HG03442 (cell line): ENCODE measurements around the gene ACOXL.
"Not testable (repeated sequence)": the region's sequence is repeated elsewhere in the genome, so short reads cannot be mapped to it uniquely, and the experiment has no call there.

Source experiments
- ATAC-seq: cut with Tn5 transposase; IDR thresholded peaks from one replicate; pipeline ENCODE4 v1.9.1; 2021; ENCODE audit warnings: mild to moderate bottlenecking, moderate library complexity; ENCODE audit not compliant: unreplicated experiment

ACOXL gene

DNA sequence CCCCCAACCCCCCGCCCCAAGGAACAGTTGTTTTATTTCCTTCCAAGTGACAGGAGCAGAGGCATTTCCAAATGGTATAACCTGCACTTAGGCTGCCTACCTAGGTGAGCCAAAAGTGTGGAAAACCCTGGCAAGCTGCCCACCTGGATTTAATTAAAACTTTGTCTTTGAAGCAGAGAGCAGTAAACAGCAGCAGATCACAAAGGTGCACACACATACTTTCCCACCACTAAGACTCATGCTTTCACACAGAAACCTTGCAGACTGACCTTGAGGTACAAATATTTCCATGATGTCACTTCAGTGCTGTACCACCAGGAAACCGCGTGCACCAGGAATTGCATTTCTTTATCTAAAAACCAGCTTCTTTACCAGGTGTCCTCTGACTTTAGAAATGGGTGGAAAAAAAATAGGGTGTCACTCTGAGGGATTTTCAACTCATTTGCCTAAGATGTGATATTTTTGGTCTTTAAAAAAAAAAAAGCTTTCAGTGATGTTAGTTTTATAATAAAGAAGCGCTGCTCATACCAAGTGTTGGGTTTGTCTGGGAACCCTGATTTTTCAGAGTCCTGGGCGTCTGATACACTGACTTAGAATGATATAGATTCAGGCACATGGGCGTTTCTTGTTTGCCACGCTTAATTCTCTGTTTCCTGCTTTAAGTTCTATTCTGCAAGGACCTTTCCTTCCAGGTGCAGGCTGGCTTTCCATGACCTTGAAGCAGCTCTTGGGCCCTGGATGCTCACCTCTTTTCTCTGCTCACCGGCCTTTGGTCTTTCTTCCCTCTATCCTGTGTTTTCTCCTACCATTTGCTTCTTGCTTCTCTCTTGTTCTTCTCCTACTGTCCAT is 317.6 kb downstream of the ACOXL start:
- peak; percentile 52 for ATAC-seq

DNA sequence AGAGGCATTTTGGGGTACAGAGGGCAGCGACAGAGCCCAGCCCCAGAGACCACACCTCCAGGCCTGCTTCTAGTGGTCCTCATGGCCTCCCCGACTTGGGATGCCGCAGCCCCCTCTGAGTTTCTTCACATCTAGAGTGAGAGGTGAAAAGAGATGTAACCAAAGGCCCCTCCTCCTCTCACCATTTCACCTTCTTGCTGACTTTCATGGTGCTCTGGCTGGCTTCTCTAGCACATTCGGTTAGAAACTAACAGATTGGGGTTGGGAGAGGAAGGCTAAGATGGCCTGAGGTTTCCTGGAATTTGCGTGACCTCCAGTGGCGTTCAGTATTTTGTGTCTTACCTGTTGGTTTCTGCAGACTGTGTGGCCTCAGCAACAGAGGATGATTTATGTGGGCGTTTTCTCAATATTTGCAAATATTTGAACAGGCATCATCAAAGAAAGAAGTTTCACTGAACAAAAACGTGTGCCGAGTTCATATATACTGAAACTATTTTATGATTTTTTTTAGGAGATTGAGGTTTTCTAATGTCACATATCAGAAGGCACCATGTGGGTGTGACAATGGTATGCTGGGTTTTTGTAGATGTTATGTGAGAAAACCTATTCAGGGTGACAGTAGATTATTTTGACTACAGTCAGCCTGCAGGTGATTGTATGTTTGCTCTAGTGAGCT is 318.5 kb downstream of the ACOXL start:
- ATAC-seq: no peak

DNA sequence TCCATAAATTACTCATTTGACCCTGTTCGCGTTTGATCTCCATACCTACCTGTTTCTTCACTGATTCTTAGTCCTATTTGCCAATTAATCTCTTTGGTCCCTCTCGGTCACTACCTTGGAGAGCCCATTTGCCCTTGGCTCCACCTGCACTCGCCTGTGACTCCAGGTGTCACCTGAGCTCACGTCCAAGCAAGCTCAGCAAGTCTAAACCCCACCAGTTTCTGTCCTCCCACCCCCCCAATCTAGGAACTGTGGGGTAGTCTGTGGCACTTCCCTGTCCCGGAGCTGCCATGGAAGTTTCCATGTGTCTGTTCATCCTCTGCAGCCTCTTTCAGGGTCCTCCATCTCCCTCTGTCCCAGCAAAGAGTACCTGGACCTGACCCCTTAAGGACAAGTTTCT is 320.2 kb downstream of the ACOXL start:
- no peak for ATAC-seq

DNA sequence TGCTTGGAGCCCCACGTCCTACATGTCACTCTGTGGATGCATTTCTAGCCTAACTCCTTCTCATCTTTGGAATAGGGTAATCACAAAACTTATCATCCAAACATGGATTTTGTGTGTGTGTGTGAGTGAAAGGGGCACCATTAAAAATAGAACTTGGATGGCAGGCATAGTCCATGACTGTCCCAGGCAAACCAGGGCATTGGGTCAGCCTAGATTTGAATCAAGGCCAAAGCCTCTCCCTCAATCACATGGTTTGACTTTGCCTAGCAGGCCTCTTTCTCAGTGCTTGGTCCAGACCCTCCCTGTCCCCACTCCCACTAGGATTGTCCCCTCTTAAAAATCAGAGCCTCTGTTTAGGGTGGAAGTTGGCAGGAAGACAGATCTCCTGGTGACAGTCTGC is 320.9 kb downstream of the ACOXL start:
- ATAC-seq: no peak

- no peak for ATAC-seq
These were observed 321.6 kb downstream of the ACOXL start for GRCh38 chr2:111053825-111054515.

GRCh38 chr2:111054791-111055691 is 322.7 kb downstream of the ACOXL start:
- ATAC-seq: peak; percentile 72

GRCh38 chr2:111055735-111056134 is 323.4 kb downstream of the ACOXL start:
- ATAC-seq: no peak

GRCh38 chr2:111057045-111057444 is 324.7 kb downstream of the ACOXL start:
- ATAC-seq: no peak

GRCh38 chr2:111057721-111058120 is 325.3 kb downstream of the ACOXL start:
- ATAC-seq: no peak

DNA sequence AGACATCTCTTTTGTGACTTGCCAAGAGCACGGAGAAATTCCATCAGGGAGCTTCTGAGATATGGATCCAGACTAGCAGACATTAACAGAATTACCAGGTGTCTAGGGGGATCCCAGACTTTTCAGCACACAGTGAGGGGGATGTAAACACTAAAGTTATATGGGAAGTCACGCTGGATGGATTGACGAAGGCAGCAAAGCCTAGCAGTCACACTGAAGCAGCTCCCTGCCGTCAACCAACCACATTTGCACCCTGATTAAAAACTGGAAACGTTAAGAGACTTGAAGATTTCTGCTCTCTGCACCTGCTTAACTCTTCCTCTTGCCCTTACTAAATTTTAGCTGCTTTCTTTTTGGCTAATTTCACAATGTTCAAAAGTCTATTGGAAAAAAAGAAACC is 325.9 kb downstream of the ACOXL start:
- no peak for ATAC-seq

DNA sequence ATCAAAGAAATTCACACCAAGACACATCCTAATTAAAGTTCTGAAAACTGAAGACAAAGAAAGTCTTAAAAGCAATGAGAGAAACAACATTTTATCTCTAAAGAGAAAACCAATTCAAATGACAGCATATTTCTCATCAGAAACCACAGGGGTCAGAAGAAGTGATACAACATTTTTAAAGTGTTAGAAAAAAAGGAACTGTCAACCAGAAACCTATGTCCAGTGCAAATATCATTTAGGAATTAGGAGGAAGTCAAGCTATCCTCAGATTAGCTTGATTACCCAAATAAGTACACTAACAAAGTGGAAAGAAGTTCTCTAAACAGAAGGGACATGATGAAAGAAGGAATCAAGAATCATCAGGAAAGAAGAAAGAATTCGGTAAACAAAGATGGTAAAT is 328.8 kb downstream of the ACOXL start:
- no peak for ATAC-seq

DNA sequence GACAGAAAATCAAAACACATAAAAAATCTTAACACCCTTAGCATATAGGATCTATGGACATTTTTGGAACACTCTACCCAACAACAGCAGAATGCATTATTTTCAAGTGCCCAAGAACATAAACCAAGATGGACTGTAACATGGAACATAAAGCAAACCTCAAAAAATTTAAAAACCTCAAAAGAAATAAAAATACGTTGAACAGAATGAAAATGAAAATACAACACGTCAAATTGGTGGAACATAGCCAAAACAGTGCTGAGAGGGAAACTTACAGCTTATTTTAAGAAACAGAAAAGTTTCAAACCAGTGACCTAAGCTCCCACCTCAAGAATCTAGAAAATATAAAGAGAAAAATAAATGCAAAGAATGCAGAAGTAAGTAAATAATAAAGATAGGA is 330.0 kb downstream of the ACOXL start:
- peak; percentile 61 for ATAC-seq

- ATAC-seq: no peak
These were observed 333.8 kb downstream of the ACOXL start for GRCh38 chr2:111066062-111066593.

DNA sequence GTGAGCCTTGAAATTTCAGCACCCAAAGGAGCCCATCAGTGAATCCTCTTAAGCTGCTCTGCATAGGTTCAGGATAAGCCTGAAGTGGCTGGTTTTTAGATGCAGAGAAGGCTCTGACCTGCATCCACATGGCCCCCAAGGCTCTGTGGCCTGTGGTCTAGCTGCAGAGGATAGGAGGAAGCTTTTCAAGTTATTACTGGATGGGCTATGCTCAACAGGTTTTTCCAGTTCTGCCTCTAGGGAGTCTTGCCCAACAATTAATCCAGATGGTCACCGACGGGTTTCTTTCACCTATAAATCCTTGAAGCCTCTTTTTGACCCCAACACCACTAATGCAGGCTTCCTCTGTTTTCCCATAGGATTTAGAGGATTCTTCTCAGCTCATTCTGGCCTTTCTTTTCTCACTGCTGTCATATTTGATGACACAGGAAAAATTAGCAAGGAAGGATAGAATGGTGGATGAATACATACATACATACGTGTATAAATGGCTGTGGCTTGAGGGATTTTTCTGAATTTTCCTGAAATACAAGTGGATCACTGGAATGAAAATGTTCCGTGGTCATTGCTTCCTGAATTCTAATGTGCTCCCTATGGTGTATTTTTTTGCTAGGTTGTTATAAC is 336.2 kb downstream of the ACOXL start:
- ATAC-seq: no peak

DNA sequence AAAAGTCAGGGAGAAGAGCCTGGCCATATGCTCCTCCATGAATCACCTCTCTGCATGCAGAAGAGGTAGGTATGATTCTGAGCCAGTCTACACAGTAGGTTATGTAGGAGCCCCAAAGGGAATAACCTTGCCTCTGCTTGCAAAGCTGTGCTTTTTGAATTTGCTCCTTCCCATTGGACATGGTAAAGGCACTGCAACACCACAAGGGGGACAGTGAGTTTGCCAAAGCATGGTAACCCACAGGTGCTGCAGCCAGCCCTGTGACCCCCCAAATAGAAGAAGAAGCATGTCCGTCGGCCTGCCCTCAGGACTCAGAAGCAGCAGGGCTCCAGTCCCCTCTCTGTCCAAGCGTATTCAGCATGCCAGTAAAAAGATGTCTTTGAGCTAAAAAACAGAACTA is 337.3 kb downstream of the ACOXL start:
- no peak for ATAC-seq

DNA sequence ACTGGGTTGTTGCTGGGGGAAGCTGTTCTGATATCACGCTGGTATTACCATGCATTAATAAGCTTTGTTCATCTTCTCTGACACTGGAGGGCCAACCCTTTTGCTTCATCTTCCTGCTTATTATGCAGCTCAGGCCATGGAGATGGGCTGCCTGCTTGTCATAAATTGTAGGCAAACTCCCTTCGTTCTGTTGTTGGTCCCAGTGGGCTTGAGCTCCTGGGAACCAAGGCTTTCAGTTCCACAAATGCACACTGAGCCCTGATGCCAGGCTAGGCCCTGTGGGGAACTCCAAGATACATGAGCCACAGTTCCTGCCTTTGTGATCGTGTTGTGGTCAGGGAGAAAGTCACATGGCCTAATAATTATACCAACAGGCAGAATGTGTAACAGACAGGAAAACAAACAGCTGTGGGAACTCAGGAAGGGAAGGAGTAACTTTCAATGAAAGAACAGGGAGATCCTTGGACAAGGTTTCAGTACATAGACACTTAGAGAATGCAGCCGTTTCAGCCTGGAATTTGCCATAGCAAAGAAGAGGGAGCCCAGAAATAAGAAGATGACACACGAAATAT is 339.3 kb downstream of the ACOXL start:
- peak; percentile 53 for ATAC-seq

GRCh38 chr2:111072220-111072871 is 340.0 kb downstream of the ACOXL start:
- ATAC-seq: no peak

GRCh38 chr2:111082659-111083058 is 350.3 kb downstream of the ACOXL start:
- not testable (repeated sequence) for ATAC-seq

GRCh38 chr2:111091811-111092211 is 359.4 kb downstream of the ACOXL start:
- ATAC-seq: peak; percentile 60
